H1 (cell line): ENCODE measurements around the gene IKZF3. TPM values are rescaled to one million over a fixed set of nuclear protein-coding genes. Genes with fewer than 3 reads are reported as not detected.

Experiments
- CTCF ChIA-PET: fragments of 300-600 bp; sonication (Branson Sonifier 250); formaldehyde crosslinking; loops from one replicate; lab custom pipeline; 2021; ENCODE audit not compliant: partially characterized antibody; lab: Charles Lee
- POLR2A ChIA-PET: fragments of 300-600 bp; sonication (Branson Sonifier 250); formaldehyde crosslinking; loops from one replicate; lab custom pipeline; 2021; ENCODE audit warnings: inconsistent platforms; ENCODE audit not compliant: partially characterized antibody; lab: Charles Lee
- DNase-seq, 2 experiments: peaks; one replicate each; pipeline versions ENCODE4 v3.0.0 to v3.0.0-alpha.2; 2010 to 2022; ENCODE audit warnings: low spot score in 2 of 2, low read depth in 1 of 2, mixed read lengths in 1 of 2
- FAIRE-seq: peaks from 2 replicates; lab custom pipeline; 2011; peaks lifted over from hg19 to GRCh38; lab: Jason Lieb, UNC
- H2AFZ ChIP-seq: 2 replicates; pipeline ENCODE4 v1.8.1; 2012; ENCODE audit warnings: low read length, inconsistent platforms
- H2AK5ac ChIP-seq: 2 replicates; pipeline ENCODE4 v1.6.1; 2013; ENCODE audit warnings: low read depth, low read length
- H2BK120ac ChIP-seq: replicated peaks from 2 replicates; pipeline ENCODE3; 2013; ENCODE audit warnings: low read depth, low read length, inconsistent platforms
- H2BK12ac ChIP-seq: 2 replicates; pipeline ENCODE4 v1.6.1; 2013; ENCODE audit warnings: low read depth, low read length
- H2BK15ac ChIP-seq: 2 replicates; pipeline ENCODE4 v1.6.1; 2013; ENCODE audit warnings: low read length
- H2BK20ac ChIP-seq: 2 replicates; pipeline ENCODE4 v1.6.1; 2013; ENCODE audit warnings: low read length
- H2BK5ac ChIP-seq: 2 replicates; pipeline ENCODE4 v1.6.1; 2013; ENCODE audit warnings: low read depth, low read length
- H3K14ac ChIP-seq: 2 replicates; pipeline ENCODE4 v1.6.1; 2013; ENCODE audit warnings: inconsistent platforms; ENCODE audit not compliant: insufficient read length
- H3K18ac ChIP-seq: 2 replicates; pipeline ENCODE4 v1.6.1; 2013; ENCODE audit warnings: low read length; ENCODE audit errors: extremely low read depth
- H3K23ac ChIP-seq: 2 replicates; pipeline ENCODE4 v1.6.1; 2013; ENCODE audit warnings: inconsistent platforms; ENCODE audit not compliant: insufficient read length
- H3K23me2 ChIP-seq: 2 replicates; pipeline ENCODE4 v1.6.1; 2013; ENCODE audit warnings: low read depth, low read length
- H3K27ac ChIP-seq: 2 replicates; pipeline ENCODE4 v1.6.1; 2011; ENCODE audit warnings: low read depth, low read length, inconsistent platforms
- H3K27me3 ChIP-seq, 4 experiments: replicated peaks in 1 of 4; 1 replicate in 1 of 4; 2 replicates in 3 of 4; pipeline versions ENCODE4 v1.6.1 to v1.8.1; 2011 to 2013; ENCODE audit warnings: low read length in 3 of 4, mild to moderate bottlenecking in 3 of 4, inconsistent platforms in 2 of 4, mixed read lengths in 2 of 4, moderate library complexity in 1 of 4; ENCODE audit not compliant: control insufficient read depth in 3 of 4, insufficient read depth in 3 of 4; ENCODE audit errors: extremely low read depth in 1 of 4
- H3K36me3 ChIP-seq, 4 experiments: 2 replicates each; pipeline versions ENCODE4 v1.6.1 to v1.8.1; 2011 to 2013; ENCODE audit warnings: mild to moderate bottlenecking in 4 of 4, low read length in 3 of 4, moderate library complexity in 2 of 4, control low read depth in 1 of 4, inconsistent platforms in 1 of 4; ENCODE audit not compliant: insufficient read depth in 4 of 4, control insufficient read depth in 2 of 4
- H3K4ac ChIP-seq: replicated peaks from 2 replicates; pipeline ENCODE3; 2013; ENCODE audit warnings: low read length, low read depth, mixed read lengths, inconsistent platforms; ENCODE audit not compliant: insufficient read length
- H3K4me1 ChIP-seq, 4 experiments: replicated peaks in 1 of 4; 1 replicate in 1 of 4; 2 replicates in 3 of 4; pipeline versions ENCODE4 v1.6.1 to v1.8.1; 2011 to 2013; ENCODE audit warnings: low read length in 3 of 4, inconsistent platforms in 2 of 4, mixed read lengths in 1 of 4; ENCODE audit not compliant: insufficient read depth in 4 of 4, control insufficient read depth in 3 of 4
- H3K4me2 ChIP-seq, 2 experiments: 2 replicates each; pipeline versions ENCODE4 v1.6.1 to v1.8.1; 2011 to 2013; ENCODE audit warnings: low read depth in 2 of 2, low read length in 2 of 2, control low read depth in 1 of 2, inconsistent platforms in 1 of 2, mild to moderate bottlenecking in 1 of 2; ENCODE audit not compliant: insufficient read depth in 1 of 2
- H3K4me3 ChIP-seq, 4 experiments: fragments of 200-600, 300-600 bp in 1 of 4; sonication (generic), shearing (Covaris generic), sonication (Bioruptor Twin) in 1 of 4; 2 replicates each; pipeline versions ENCODE4 v1.5.1 to v1.8.1; 2011 to 2016; ENCODE audit warnings: low read length in 4 of 4, low read depth in 3 of 4, control low read depth in 2 of 4, inconsistent platforms in 2 of 4, mild to moderate bottlenecking in 2 of 4, mixed read lengths in 1 of 4, moderate library complexity in 1 of 4; ENCODE audit not compliant: insufficient read depth in 2 of 4; ENCODE audit errors: extremely low read depth in 1 of 4
- H3K56ac ChIP-seq: replicated peaks from 2 replicates; pipeline ENCODE3; 2013; ENCODE audit warnings: low read depth, mild to moderate bottlenecking, mixed read lengths, low read length, inconsistent platforms; ENCODE audit not compliant: insufficient read length
- H3K79me1 ChIP-seq: 2 replicates; pipeline ENCODE4 v1.6.1; 2013; ENCODE audit warnings: low read depth, low read length, control low read depth
- H3K79me2 ChIP-seq, 2 experiments: 2 replicates each; pipeline versions ENCODE4 v1.6.1 to v1.8.1; 2012 to 2013; ENCODE audit warnings: low read length in 2 of 2, mild to moderate bottlenecking in 2 of 2, inconsistent platforms in 1 of 2; ENCODE audit not compliant: insufficient read depth in 2 of 2, control insufficient read depth in 1 of 2
- H3K9ac ChIP-seq, 4 experiments: replicated peaks in 1 of 4; 1 replicate in 1 of 4; 2 replicates in 3 of 4; pipeline versions ENCODE4 v1.6.1 to v1.8.1; 2011 to 2013; ENCODE audit warnings: low read depth in 3 of 4, low read length in 3 of 4, control low read depth in 2 of 4, mild to moderate bottlenecking in 2 of 4, moderate library complexity in 2 of 4, inconsistent platforms in 1 of 4; ENCODE audit errors: extremely low read depth in 1 of 4
- H3K9me3 ChIP-seq, 2 experiments: 2 replicates each; pipeline versions ENCODE4 v1.6.1 to v1.8.1; 2012 to 2013; ENCODE audit warnings: mild to moderate bottlenecking in 2 of 2, moderate library complexity in 2 of 2, control low read depth in 1 of 2, inconsistent platforms in 1 of 2, low read depth in 1 of 2, low read length in 1 of 2, mixed read lengths in 1 of 2; ENCODE audit not compliant: insufficient read depth in 2 of 2
- H4K20me1 ChIP-seq, 2 experiments: replicated peaks in 1 of 2; 2 replicates each; pipeline versions ENCODE3 to v1.8.1; 2011 to 2013; ENCODE audit warnings: inconsistent platforms in 2 of 2, low read length in 2 of 2, mild to moderate bottlenecking in 1 of 2; ENCODE audit not compliant: insufficient read depth in 2 of 2, control insufficient read depth in 1 of 2
- H4K5ac ChIP-seq: 2 replicates; pipeline ENCODE4 v1.6.1; 2013; ENCODE audit warnings: low read length, low read depth, mixed read lengths, inconsistent platforms; ENCODE audit not compliant: insufficient read length
- H4K8ac ChIP-seq: 2 replicates; pipeline ENCODE4 v1.8.0; 2013; ENCODE audit warnings: mild to moderate bottlenecking, moderate library complexity, low read length, inconsistent platforms; ENCODE audit not compliant: insufficient read depth; ENCODE audit errors: extremely low read depth
- H4K91ac ChIP-seq: replicated peaks from 2 replicates; pipeline ENCODE3; 2013; ENCODE audit warnings: low read length, mixed read lengths, inconsistent platforms; ENCODE audit not compliant: insufficient read length
- TEAD4 ChIP-seq: IDR thresholded peaks from 2 replicates; pipeline ENCODE4 v1.6.1; 2012; ENCODE audit warnings: low read depth, low read length, inconsistent platforms, mixed read lengths
- WGBS, 2 experiments: shearing (Covaris generic) in 1 of 2; methylation state at CpG; one replicate each; pipeline versions ENCODE4 v1.1.6 to v1.1.7; 2013 to 2015; ENCODE audit warnings: low lambda C conversion rate in 2 of 2, mixed read lengths in 2 of 2, inconsistent platforms in 1 of 2, low coverage in 1 of 2, missing lambda C conversion rate in 1 of 2; ENCODE audit not compliant: insufficient replicate concordance in 2 of 2, insufficient coverage in 1 of 2, insufficient read length in 1 of 2; ENCODE audit errors: extremely low coverage in 1 of 2, missing lambda C conversion rate in 1 of 2; 5-methylcytosine and 5-hydroxymethylcytosine counted together
- polyA plus RNA-seq, 7 experiments: library from polyadenylated mRNA; depleted of rRNA in 3 of 7; stranded (reverse) in 5 of 7; unstranded in 2 of 7; fragments of >200 nt in 5 of 7; fragments of 200-250 nt in 2 of 7; gene quantifications; 1 replicate in 5 of 7; 2 replicates in 1 of 7; 4 replicates in 1 of 7; pipeline versions ENCODE4 v1.2.1 to v1.2.3, GENCODE V29; 2011 to 2013; ENCODE audit warnings: missing spikeins in 2 of 7, mixed read lengths in 2 of 7
- total RNA-seq: library from RNA; stranded (reverse); fragmentation: NEBNext Ultra II Directional; extraction: Animal tissue kit (Norgen Biotek cat#: 25700); gene quantifications from 2 replicates; pipeline ENCODE4 v1.2.1, GENCODE V29; 2021

Gene IKZF3
- total and polyA plus RNA-seq, 2 of the 8 experiments (the other 6 are each of a cell fraction or from before 2014, with no cell fraction given): 0.23 to 0.56 TPM

GRCh38 chr17:39870776-39871175 lies 6.7 kb upstream of the IKZF3 start:
- H3K4ac ChIP-seq: no peak overlapping the region
- no peak overlapping the region for H2BK12ac ChIP-seq
- FAIRE-seq (no peak), DNase-seq (no peak)
- H3K36me3 ChIP-seq: no peaks in the 10 kb centered on the region
- no peak overlapping the region for H3K27ac ChIP-seq
- H3K9ac ChIP-seq: no peak overlapping the region
- no peak for TF ChIP-seq TEAD4
- H4K5ac ChIP-seq: no peak overlapping the region
- ChIA-PET POLR2A (no interaction called here), CTCF (interaction anchor here (1.3 kb wide), 1 partner anchor 27 kb away, joined by 3 read pairs; no protein-coding TSS in a partner anchor)
- H3K79me1 ChIP-seq: no peaks in the 10 kb centered on the region
- no peak overlapping the region for H4K8ac ChIP-seq
- no peak overlapping the region for H3K18ac ChIP-seq
- no peak overlapping the region for H3K56ac ChIP-seq
- no peak overlapping the region for H2AFZ ChIP-seq
- no peak overlapping the region for H4K91ac ChIP-seq
- H3K4me2 ChIP-seq: no peak overlapping the region
- H3K4me3 ChIP-seq: no peak overlapping the region
- H3K79me2 ChIP-seq: no peaks in the 10 kb centered on the region
- no peaks in the 10 kb centered on the region for H3K23me2 ChIP-seq
- H2BK20ac ChIP-seq: no peak overlapping the region
- no peak overlapping the region for H3K23ac ChIP-seq
- no peak overlapping the region for H2AK5ac ChIP-seq
- H2BK120ac ChIP-seq: no peak overlapping the region
- H3K14ac ChIP-seq: no peak overlapping the region
- H2BK15ac ChIP-seq: no peak overlapping the region
- H3K27me3 ChIP-seq: peaks cover 0 to 9% (median 6%) of the 10 kb centered on the region in 4 experiments; a peak in 5 of 7 replicates
- H4K20me1 ChIP-seq: no peaks in the 10 kb centered on the region
- no peak overlapping the region for H2BK5ac ChIP-seq
- H3K4me1 ChIP-seq: no peaks in the 10 kb centered on the region; a peak in 1 of 7 replicates
- H3K9me3 ChIP-seq: no peaks in the 10 kb centered on the region
- 96% methylated on average over 1 of the region's 1 CpG; no CpG with 5 or more reads in 1 of the 2 experiments for WGBS, 2 experiments
